Spleen (tissue), 11 donors: ENCODE data around the gene NELFCD. TPM values are rescaled to one million over a fixed set of nuclear protein-coding genes. Genes with fewer than 3 reads are reported as not detected.
A peak's percentile ranks its signal among the peaks of the same experiment; 100 is the strongest.

ENCODE experiments used
- DNase-seq: peaks from one replicate; pipeline ENCODE4 v3.0.0-alpha.2; 2020
- H3K27ac ChIP-seq, 8 donors: fragments of 200-600 bp; sonication (generic) in 7 of 8; 1 replicate in 4 of 8; 2 replicates in 4 of 8; pipeline versions ENCODE4 v1.5.0 to v1.8.0; 2016 to 2021; ENCODE audit warnings: inconsistent platforms in 4 of 8, mild to moderate bottlenecking in 4 of 8, moderate library complexity in 1 of 8
- H3K27me3 ChIP-seq, 7 donors: fragments of 200-600 bp; sonication (generic) in 6 of 7; replicated peaks in 1 of 7; 1 replicate in 4 of 7; 2 replicates in 3 of 7; pipeline versions ENCODE4 v1.5.0 to v1.8.0; 2016 to 2021; ENCODE audit warnings: inconsistent platforms in 3 of 7, mild to moderate bottlenecking in 1 of 7
- H3K36me3 ChIP-seq, 6 donors: fragments of 200-600 bp; sonication (generic) in 5 of 6; 1 replicate in 4 of 6; 2 replicates in 2 of 6; pipeline versions ENCODE4 v1.5.0 to v1.8.0; 2016 to 2021; ENCODE audit warnings: inconsistent platforms in 2 of 6
- H3K4me1 ChIP-seq, 6 donors: fragments of 200-600 bp; sonication (generic) in 5 of 6; 1 replicate in 3 of 6; 2 replicates in 3 of 6; pipeline versions ENCODE4 v1.5.0 to v1.8.0; 2016 to 2021; ENCODE audit warnings: inconsistent platforms in 3 of 6
- H3K4me3 ChIP-seq, 8 donors: fragments of 200-600 bp; sonication (generic) in 7 of 8; 1 replicate in 4 of 8; 2 replicates in 4 of 8; pipeline versions ENCODE4 v1.5.0 to v1.8.0; 2016 to 2021; ENCODE audit warnings: inconsistent platforms in 4 of 8, mild to moderate bottlenecking in 4 of 8, moderate library complexity in 2 of 8
- H3K9me3 ChIP-seq, 8 donors: fragments of 200-600 bp; sonication (generic) in 7 of 8; 1 replicate in 4 of 8; 2 replicates in 4 of 8; pipeline versions ENCODE4 v1.5.0 to v1.8.0; 2016 to 2021; ENCODE audit warnings: inconsistent platforms in 4 of 8
- POLR2A ChIP-seq, 3 donors: fragments of 450-650 bp; IDR thresholded peaks; one replicate each; pipeline ENCODE4 v1.5.1; 2017; ENCODE audit warnings: antibody characterized with exemption in 3 of 3, mild to moderate bottlenecking in 1 of 3
- POLR2AphosphoS5 ChIP-seq, 3 donors: sonication (generic); formaldehyde crosslinking; IDR thresholded peaks; one replicate each; pipeline ENCODE4 v1.5.1; 2017; ENCODE audit warnings: antibody characterized with exemption in 3 of 3
- WGBS, 5 donors: extraction: QIAGEN DNeasy Blood & Tissue Kit in 3 of 5; methylation state at CpG; one replicate each; pipeline versions ENCODE4 v1.1.5 to v1.1.7; 2013 to 2018; 5-methylcytosine and 5-hydroxymethylcytosine counted together
- intact Hi-C: fragments of 100-400 bp; cut with DNase I; formaldehyde crosslinking; loops from one replicate; pipeline ENCODE4 v1.15.0; 2023; ENCODE audit warnings: low total_unique reads
- polyA plus RNA-seq, 3 donors: library from polyadenylated mRNA; stranded (reverse); fragments of 200-250 nt; gene quantifications; one replicate each; pipeline ENCODE4 v1.2.1, GENCODE V29; 2013
- total RNA-seq, 7 donors: library from RNA; depleted of rRNA in 3 of 7; stranded (reverse); fragments of >200 nt in 3 of 7; fragmentation: NEBNext Ultra II Directional in 4 of 7; extraction: Animal tissue kit (Norgen Biotek cat#: 25700) in 4 of 7; gene quantifications; one replicate each; pipeline versions ENCODE4 v1.1.0 to v1.2.1, GENCODE V29; 2016 to 2021
- TF ChIP-seq, protein P1 (sequence below), 11 experiments: fragments of 200-600 bp in 7 of 11; fragments of 450-650 bp in 4 of 11; sonication (generic) in 4 of 11; IDR thresholded peaks in 8 of 11; conservative IDR thresholded peaks in 3 of 11; 1 replicate in 7 of 11; 2 replicates in 4 of 11; pipeline versions ENCODE4 v1.4.0 to v1.8.0; 2016 to 2021; ENCODE audit warnings: antibody characterized with exemption in 11 of 11, inconsistent platforms in 4 of 11, mild to moderate bottlenecking in 1 of 11
- donor health status: healthy with polysubstance abuse.
- donor health status: DM: no; HTN: no; CAD: no; lungs with moderate emphysema.
- donor health status: DM: no; HTN: no; CAD: no.
- donor health status: Bipolar disorder and iron deficiency.
- donor health status: healthy.
- donor health status: DM: no; HTN: no; CAD: no.
- donor health status: DM: yes; HTN: yes; CAD: no.

Gene NELFCD
- total and polyA plus RNA-seq, 10 donors = 38.4 to 78.3 (median 58.6) TPM

DNA sequence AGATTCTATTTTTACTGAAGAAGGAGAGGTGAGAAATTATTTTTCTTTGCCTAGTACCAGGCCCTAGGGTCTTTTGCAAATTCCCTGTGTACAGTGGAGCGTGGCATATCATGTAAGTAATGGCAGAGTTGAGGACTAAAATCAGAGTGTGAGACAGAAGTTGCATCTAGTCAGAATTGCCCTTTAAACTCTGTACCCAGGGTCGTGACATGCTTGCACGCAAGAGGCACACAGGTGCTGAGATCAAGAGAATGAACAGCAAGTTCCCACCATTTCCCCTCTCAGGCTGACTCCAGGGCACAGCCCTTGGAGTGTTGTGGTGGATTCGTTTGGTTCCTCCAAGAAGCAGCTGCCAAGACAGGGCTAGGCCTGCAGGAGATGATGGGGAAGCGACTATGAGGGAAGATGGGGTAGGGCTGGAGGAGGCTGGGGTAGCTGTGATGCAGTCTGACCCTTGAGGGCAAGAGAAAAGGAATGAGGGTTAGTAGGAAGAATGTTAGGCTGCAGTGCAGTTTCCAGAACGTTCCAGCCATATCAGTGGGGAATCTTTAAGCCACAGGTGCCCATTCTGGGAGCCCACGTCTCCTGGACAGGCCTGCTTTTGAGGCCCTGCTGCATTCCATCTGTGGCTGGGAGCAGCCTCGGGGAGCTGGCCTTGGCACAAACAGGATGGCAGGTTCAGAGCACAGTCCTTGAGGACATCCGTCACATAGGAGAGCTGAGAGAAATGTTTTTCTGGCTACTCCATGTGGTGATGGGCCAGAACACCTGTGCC, 6.9 kb downstream of the NELFCD start:
- 76 to 89% (median 85%) methylated on average over 9 of the region's 9 CpGs for WGBS, 5 donors
- no peaks in the 10 kb centered on the region for H3K27me3 ChIP-seq
- H3K4me1 ChIP-seq = peaks cover 16 to 53% (median 43%) of the 10 kb centered on the region in 6 donors
- TF ChIP-seq, protein P1, sequence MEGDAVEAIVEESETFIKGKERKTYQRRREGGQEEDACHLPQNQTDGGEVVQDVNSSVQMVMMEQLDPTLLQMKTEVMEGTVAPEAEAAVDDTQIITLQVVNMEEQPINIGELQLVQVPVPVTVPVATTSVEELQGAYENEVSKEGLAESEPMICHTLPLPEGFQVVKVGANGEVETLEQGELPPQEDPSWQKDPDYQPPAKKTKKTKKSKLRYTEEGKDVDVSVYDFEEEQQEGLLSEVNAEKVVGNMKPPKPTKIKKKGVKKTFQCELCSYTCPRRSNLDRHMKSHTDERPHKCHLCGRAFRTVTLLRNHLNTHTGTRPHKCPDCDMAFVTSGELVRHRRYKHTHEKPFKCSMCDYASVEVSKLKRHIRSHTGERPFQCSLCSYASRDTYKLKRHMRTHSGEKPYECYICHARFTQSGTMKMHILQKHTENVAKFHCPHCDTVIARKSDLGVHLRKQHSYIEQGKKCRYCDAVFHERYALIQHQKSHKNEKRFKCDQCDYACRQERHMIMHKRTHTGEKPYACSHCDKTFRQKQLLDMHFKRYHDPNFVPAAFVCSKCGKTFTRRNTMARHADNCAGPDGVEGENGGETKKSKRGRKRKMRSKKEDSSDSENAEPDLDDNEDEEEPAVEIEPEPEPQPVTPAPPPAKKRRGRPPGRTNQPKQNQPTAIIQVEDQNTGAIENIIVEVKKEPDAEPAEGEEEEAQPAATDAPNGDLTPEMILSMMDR (IDR thresholded peaks at IDR 0.05 in 8 of 11, conservative IDR thresholded peaks at IDR 0.05 in 3 of 11) = no peak
- TF ChIP-seq POLR2AphosphoS5 (IDR thresholded peaks at IDR 0.05) = peak; percentile 11 to 58 (median 21)
- peaks cover 0 to 74% (median 69%) of the 10 kb centered on the region in 6 donors for H3K36me3 ChIP-seq
- intact Hi-C loops = loop anchor here (10.0 kb wide), 1 partner anchor 47 kb away; the partner anchor contains the start of gene ATP5F1E
- H3K27ac ChIP-seq = peak overlapping the region in 1 of 8 donors; percentile 57
- DNase-seq = peak; percentile 55
- no peak overlapping the region for H3K4me3 ChIP-seq
- H3K9me3 ChIP-seq = no peaks in the 10 kb centered on the region

DNA sequence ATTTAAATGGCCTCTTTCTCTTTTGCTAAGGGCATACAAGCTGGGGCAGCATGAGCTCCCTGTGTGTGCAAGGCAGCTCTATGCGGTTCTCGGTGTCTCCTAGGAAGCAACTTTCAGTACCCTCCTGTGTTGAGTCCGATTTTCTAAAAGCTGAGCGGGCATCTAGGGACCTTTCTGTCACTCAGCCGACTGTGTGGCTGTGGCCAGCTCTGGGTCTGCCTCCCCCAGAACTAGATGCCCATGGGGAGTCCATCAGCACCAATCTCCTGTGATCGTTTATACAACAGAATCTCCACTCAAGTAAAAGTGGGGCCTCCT, 7.5 kb downstream of the NELFCD start:
- intact Hi-C loops = loop anchor here (10.0 kb wide), 1 partner anchor 46 kb away; the partner anchor contains the start of gene ATP5F1E
- peaks cover 0 to 79% (median 75%) of the 10 kb centered on the region in 6 donors for H3K36me3 ChIP-seq
- DNase-seq = peak; percentile 34

DNA sequence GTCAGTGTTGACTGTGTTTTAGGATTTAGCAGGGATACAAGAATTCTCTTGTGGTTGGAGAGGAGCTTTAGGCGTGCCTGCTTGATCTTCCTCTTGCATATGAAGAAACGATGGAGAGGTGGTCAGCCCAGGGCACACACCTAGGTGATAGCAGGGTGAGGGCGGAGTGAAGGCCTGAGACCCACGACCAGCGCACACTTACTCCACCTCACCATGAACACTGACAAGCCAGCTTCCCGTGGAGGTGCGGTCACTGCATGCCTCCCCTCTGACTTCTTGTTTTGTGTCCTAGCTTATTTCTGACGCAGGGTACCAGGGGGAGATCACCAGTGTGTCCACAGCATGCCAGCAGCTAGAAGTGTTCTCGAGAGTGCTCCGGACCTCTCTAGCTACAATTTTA, 8.1 kb downstream of the NELFCD start:
- TF ChIP-seq POLR2A (IDR thresholded peaks at IDR 0.05) (no peak), POLR2AphosphoS5 (IDR thresholded peaks at IDR 0.05) (peak in 1 of 3 donors; percentile 5)
- Histone ChIP-seq H3K27ac (no peak overlapping the region), H3K9me3 (no peaks in the 10 kb centered on the region), H3K27me3 (no peaks in the 10 kb centered on the region), H3K36me3 (peaks cover 0 to 86% (median 81%) of the 10 kb centered on the region in 6 donors), H3K4me3 (no peak overlapping the region), H3K4me1 (peaks cover 7 to 53% (median 40%) of the 10 kb centered on the region in 6 donors)
- WGBS, 5 donors = 88 to 98% (median 91%) methylated on average over 10 of the region's 10 CpGs
- DNase-seq = peak; percentile 25
- intact Hi-C loops = loop anchor here (10.0 kb wide), 1 partner anchor 46 kb away; the partner anchor contains the start of gene ATP5F1E

More for the DNA sequence above, 7.5 kb downstream of the NELFCD start:
- WGBS, 5 donors = 84 to 92% (median 88%) methylated on average over 6 of the region's 6 CpGs
- TF ChIP-seq, protein P1 (IDR thresholded peaks at IDR 0.05 in 8 of 11, conservative IDR thresholded peaks at IDR 0.05 in 3 of 11) = no peak
- TF ChIP-seq POLR2A (IDR thresholded peaks at IDR 0.05) (no peak), POLR2AphosphoS5 (IDR thresholded peaks at IDR 0.05) (no peak)
- H3K4me1 ChIP-seq = peaks cover 13 to 53% (median 41%) of the 10 kb centered on the region in 6 donors
- H3K27me3 ChIP-seq = no peaks in the 10 kb centered on the region
- no peaks in the 10 kb centered on the region for H3K9me3 ChIP-seq
- no peak overlapping the region for H3K4me3 ChIP-seq
- peak overlapping the region in 1 of 8 donors; percentile 57 for H3K27ac ChIP-seq

DNA sequence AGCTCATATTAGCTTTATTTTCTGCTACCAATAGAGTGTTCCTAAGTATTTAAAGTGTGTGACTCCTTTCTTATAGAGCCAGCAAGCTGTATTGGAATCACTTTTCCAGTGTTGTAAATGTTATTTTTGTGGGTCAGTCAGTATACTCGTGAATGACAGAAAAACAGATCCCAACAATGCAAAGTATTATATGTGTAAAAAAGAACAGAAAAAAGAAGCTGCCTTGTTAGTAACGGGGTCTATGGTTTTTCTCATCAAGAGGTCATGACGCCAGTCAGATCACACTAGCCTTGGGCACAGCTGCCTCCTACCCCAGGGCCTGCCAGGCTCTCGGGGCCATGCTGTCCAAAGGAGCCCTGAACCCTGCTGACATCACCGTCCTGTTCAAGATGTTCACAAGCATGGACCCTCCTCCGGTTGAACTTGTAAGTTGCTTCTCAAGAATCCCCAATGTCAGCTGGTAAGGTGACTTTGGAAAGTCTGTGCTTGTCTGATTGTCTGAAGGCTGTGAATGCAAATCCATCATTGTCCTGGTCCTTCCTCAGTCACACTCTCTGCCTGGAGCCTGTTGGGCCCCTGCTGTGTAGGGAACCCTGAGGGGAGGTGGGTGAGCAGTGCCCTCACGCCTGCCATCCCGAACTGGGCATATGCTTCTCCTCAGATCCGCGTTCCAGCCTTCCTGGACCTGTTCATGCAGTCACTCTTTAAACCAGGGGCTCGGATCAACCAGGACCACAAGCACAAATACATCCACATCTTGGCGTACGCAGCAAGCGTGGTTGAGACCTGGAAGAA, 9.8 kb downstream of the NELFCD start:
- 92 to 98% (median 95%) methylated on average over 14 of the region's 14 CpGs for WGBS, 5 donors

More for the DNA sequence above, 9.8 kb downstream of the NELFCD start:
- intact Hi-C loops = no loop called here
- TF ChIP-seq POLR2A (IDR thresholded peaks at IDR 0.05) = no peak
- TF ChIP-seq, protein P1 (IDR thresholded peaks at IDR 0.05 in 8 of 11, conservative IDR thresholded peaks at IDR 0.05 in 3 of 11) = no peak
- peak; percentile 24 to 48 (median 46) for TF ChIP-seq POLR2AphosphoS5 (IDR thresholded peaks at IDR 0.05)
- Histone ChIP-seq H3K4me3 (no peak overlapping the region), H3K27me3 (no peaks in the 10 kb centered on the region), H3K27ac (peak overlapping the region in 1 of 8 donors; percentile 6), H3K36me3 (peaks cover 0 to 100% (median 98%) of the 10 kb centered on the region in 6 donors), H3K9me3 (no peaks in the 10 kb centered on the region), H3K4me1 (peaks cover under 1 to 51% (median 32%) of the 10 kb centered on the region in 6 donors)
- DNase-seq = peak; percentile 38
